ENCODE measurements around the gene SMPD3.

DNA sequence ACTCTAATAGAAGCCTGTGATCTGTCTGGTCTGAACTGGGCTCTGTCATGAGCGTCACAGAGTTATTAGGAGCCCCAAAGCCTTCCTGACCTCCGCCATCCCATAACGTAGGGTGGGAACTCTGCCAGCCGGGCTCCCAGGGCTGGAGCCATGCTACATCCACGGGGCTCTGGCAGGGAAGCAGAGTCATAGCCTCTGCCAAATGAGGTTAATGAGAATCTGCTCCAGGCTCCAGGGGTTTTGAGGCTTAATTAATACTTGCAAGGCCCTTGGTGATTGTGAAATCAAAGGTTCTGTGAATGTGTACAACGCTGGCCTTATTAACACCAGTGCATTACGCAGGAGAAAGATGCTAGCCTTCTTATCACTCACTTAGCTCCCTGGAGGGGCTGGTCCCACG lies 48.4 kb upstream of the SMPD3 start:
- no peak for TF ChIP-seq POLR2A (IDR thresholded peaks at IDR 0.05)
- TF ChIP-seq, protein P1, sequence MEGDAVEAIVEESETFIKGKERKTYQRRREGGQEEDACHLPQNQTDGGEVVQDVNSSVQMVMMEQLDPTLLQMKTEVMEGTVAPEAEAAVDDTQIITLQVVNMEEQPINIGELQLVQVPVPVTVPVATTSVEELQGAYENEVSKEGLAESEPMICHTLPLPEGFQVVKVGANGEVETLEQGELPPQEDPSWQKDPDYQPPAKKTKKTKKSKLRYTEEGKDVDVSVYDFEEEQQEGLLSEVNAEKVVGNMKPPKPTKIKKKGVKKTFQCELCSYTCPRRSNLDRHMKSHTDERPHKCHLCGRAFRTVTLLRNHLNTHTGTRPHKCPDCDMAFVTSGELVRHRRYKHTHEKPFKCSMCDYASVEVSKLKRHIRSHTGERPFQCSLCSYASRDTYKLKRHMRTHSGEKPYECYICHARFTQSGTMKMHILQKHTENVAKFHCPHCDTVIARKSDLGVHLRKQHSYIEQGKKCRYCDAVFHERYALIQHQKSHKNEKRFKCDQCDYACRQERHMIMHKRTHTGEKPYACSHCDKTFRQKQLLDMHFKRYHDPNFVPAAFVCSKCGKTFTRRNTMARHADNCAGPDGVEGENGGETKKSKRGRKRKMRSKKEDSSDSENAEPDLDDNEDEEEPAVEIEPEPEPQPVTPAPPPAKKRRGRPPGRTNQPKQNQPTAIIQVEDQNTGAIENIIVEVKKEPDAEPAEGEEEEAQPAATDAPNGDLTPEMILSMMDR (IDR thresholded peaks at IDR 0.05), result no peak
